Body of pancreas (tissue), 4 donors: Measurements from ENCODE around the gene CEP120. TPM values are rescaled to one million over a fixed set of nuclear protein-coding genes. Genes with fewer than 3 reads are reported as not detected.

Experiments used
- ATAC-seq: fragments of 150-250 bp; one replicate; pipeline ENCODE4 v1.9.1; 2016
- DNase-seq, 4 donors: peaks; one replicate each; pipeline ENCODE4 v3.0.0-alpha.2; 2019
- H3K27ac ChIP-seq, 4 donors: fragments of 200-600 bp; sonication (generic); 1 replicate in 3 of 4; 2 replicates in 1 of 4; pipeline versions ENCODE4 v1.5.1 to v1.6.1; 2016 to 2019; ENCODE audit warnings: mild to moderate bottlenecking in 1 of 4, mixed read lengths in 1 of 4, moderate library complexity in 1 of 4
- H3K27me3 ChIP-seq, 2 donors: fragments of 200-600 bp; sonication (generic); one replicate each; pipeline ENCODE4 v1.6.0; 2016; ENCODE audit warnings: mild to moderate bottlenecking in 1 of 2
- H3K36me3 ChIP-seq, 2 donors: fragments of 200-600 bp; sonication (generic); replicated peaks in 1 of 2; 2 replicates each; pipeline ENCODE4 v1.5.1; 2016; ENCODE audit warnings: low read depth in 2 of 2; ENCODE audit not compliant: insufficient read depth in 1 of 2
- H3K4me1 ChIP-seq: fragments of 200-600 bp; sonication (generic); one replicate; pipeline ENCODE4 v1.6.0; 2016
- H3K4me3 ChIP-seq, 2 donors: fragments of 200-600 bp; sonication (generic); 1 replicate in 1 of 2; 2 replicates in 1 of 2; pipeline ENCODE4 v1.5.1; 2016 to 2019
- H3K9me3 ChIP-seq, 3 donors: fragments of 200-600 bp; sonication (generic); 1 replicate in 2 of 3; 2 replicates in 1 of 3; pipeline ENCODE4 v1.5.1; 2016
- CTCF ChIP-seq, 7 experiments: fragments of 450-650 bp in 4 of 7; fragments of 200-600 bp in 3 of 7; sonication (generic) in 3 of 7; IDR thresholded peaks; one replicate each; pipeline ENCODE4 v1.5.1; 2016 to 2019; ENCODE audit warnings: antibody characterized with exemption in 7 of 7
- POLR2A ChIP-seq, 3 donors: fragments of 450-650 bp; IDR thresholded peaks; one replicate each; pipeline ENCODE4 v1.6.1; 2016; ENCODE audit warnings: antibody characterized with exemption in 3 of 3, mild to moderate bottlenecking in 2 of 3
- WGBS, 2 donors: methylation state at CpG; one replicate each; pipeline ENCODE4 v1.1.5; 2017; 5-methylcytosine and 5-hydroxymethylcytosine counted together
- intact Hi-C: fragments of 100-400 bp; cut with DNase I; formaldehyde crosslinking; loops from one replicate; pipeline ENCODE4 v1.15.1; 2023
- total RNA-seq, 2 donors: library from RNA; depleted of rRNA; stranded (reverse); fragments of >200 nt; gene quantifications; one replicate each; pipeline ENCODE4 v1.1.0, GENCODE V29; 2016

Gene CEP120
- total RNA-seq, 2 donors from 2014 or later: 6.6 to 11.2 TPM

GRCh38 chr5:123456242-123456641, 33.0 kb upstream of the CEP120 start:
- DNase-seq: no peak
- H3K36me3 ChIP-seq: no peaks in the 10 kb centered on the region
- H3K27me3 ChIP-seq: no peaks in the 10 kb centered on the region
- TF ChIP-seq CTCF (IDR thresholded peaks at IDR 0.05): no peak
- TF ChIP-seq POLR2A (IDR thresholded peaks at IDR 0.05): no peak
- ATAC-seq: no peak
- H3K9me3 ChIP-seq: no peaks in the 10 kb centered on the region
- 72 to 77% methylated on average over 1 of the region's 1 CpG for WGBS, 2 donors
- no peak overlapping the region for H3K4me3 ChIP-seq
- peaks cover 15% of the 10 kb centered on the region for H3K4me1 ChIP-seq
- H3K27ac ChIP-seq: no peak overlapping the region
- intact Hi-C loops: no loop called here

GRCh38 chr5:123455640-123456039, 32.4 kb upstream of the CEP120 start:
- no peaks in the 10 kb centered on the region for H3K36me3 ChIP-seq
- ATAC-seq (no peak), DNase-seq (no peak)
- intact Hi-C loops: no loop called here
- peaks cover 9% of the 10 kb centered on the region for H3K4me1 ChIP-seq
- no peaks in the 10 kb centered on the region for H3K27me3 ChIP-seq
- TF ChIP-seq POLR2A (IDR thresholded peaks at IDR 0.05) (no peak), CTCF (IDR thresholded peaks at IDR 0.05) (no peak)
- WGBS, 2 donors: 61 to 79% methylated on average over 2 of the region's 2 CpGs
- H3K4me3 ChIP-seq: no peak overlapping the region
- H3K27ac ChIP-seq: no peak overlapping the region
- H3K9me3 ChIP-seq: no peaks in the 10 kb centered on the region

- no peaks in the 10 kb centered on the region for H3K36me3 ChIP-seq
- no peak overlapping the region for H3K4me3 ChIP-seq
- no peak overlapping the region for H3K27ac ChIP-seq
- intact Hi-C loops: no loop called here
- H3K27me3 ChIP-seq: no peaks in the 10 kb centered on the region
- H3K9me3 ChIP-seq: no peaks in the 10 kb centered on the region
- ATAC-seq (no peak), DNase-seq (no peak)
- peaks cover 4% of the 10 kb centered on the region for H3K4me1 ChIP-seq
- no peak for TF ChIP-seq POLR2A (IDR thresholded peaks at IDR 0.05)
- TF ChIP-seq CTCF (IDR thresholded peaks at IDR 0.05): no peak
- 71 to 72% methylated on average over 3 of the region's 3 CpGs for WGBS, 2 donors
These were observed 31.9 kb upstream of the CEP120 start for GRCh38 chr5:123455095-123455494.

GRCh38 chr5:123454259-123454911, 31.2 kb upstream of the CEP120 start:
- Histone ChIP-seq H3K27ac (no peak overlapping the region), H3K9me3 (no peaks in the 10 kb centered on the region), H3K36me3 (no peaks in the 10 kb centered on the region), H3K27me3 (no peaks in the 10 kb centered on the region), H3K4me3 (no peak overlapping the region), H3K4me1 (no peaks in the 10 kb centered on the region)
- TF ChIP-seq CTCF (IDR thresholded peaks at IDR 0.05) (no peak), POLR2A (IDR thresholded peaks at IDR 0.05) (no peak)
- no peak for ATAC-seq
- intact Hi-C loops: no loop called here
- no peak for DNase-seq
- 68 to 80% methylated on average over 1 of the region's 1 CpG for WGBS, 2 donors

- TF ChIP-seq POLR2A (IDR thresholded peaks at IDR 0.05): no peak
- no peak for TF ChIP-seq CTCF (IDR thresholded peaks at IDR 0.05)
- WGBS, 2 donors: 80 to 84% methylated on average over 4 of the region's 4 CpGs
- no peaks in the 10 kb centered on the region for H3K4me1 ChIP-seq
- no peak overlapping the region for H3K27ac ChIP-seq
- intact Hi-C loops: no loop called here
- no peaks in the 10 kb centered on the region for H3K27me3 ChIP-seq
- H3K36me3 ChIP-seq: no peaks in the 10 kb centered on the region
- ATAC-seq: no peak
- H3K9me3 ChIP-seq: no peaks in the 10 kb centered on the region
- no peak overlapping the region for H3K4me3 ChIP-seq
- no peak for DNase-seq
These were observed 29.2 kb upstream of the CEP120 start for GRCh38 chr5:123452401-123452800.
